Measurements from ENCODE around the gene DNAJC13. TPM values are rescaled to one million over a fixed set of nuclear protein-coding genes. Genes with fewer than 3 reads are reported as not detected.
"Not testable (repeated sequence)": the region's sequence is repeated elsewhere in the genome, so short reads cannot be mapped to it uniquely, and the experiment has no call there.

DNAJC13 gene
- total and polyA plus RNA-seq, 2 experiments from 2014 or later, result 17.8 to 51.1 TPM

GRCh38 chr3:132555306-132556035, 138.2 kb downstream of the DNAJC13 start:
- Histone ChIP-seq H3K27ac (no peak overlapping the region), H3K79me2 (ENCODE audit: insufficient read depth) (no peaks in the 10 kb centered on the region), H2AFZ (no peak overlapping the region), H3K9ac (no peak overlapping the region), H3K9me2 (ENCODE audit: insufficient read depth) (no peaks in the 10 kb centered on the region), H3K27me3 (replicated peaks; ENCODE audit: insufficient read depth) (no peaks in the 10 kb centered on the region), H3K4me1 (ENCODE audit: insufficient read depth) (peaks cover 6% of the 10 kb centered on the region), H3K9me3 (ENCODE audit: low read depth) (no peaks in the 10 kb centered on the region), H3K36me3 (ENCODE audit: low read depth) (no peaks in the 10 kb centered on the region), H3K4me3 (no peak overlapping the region), H3K4me2 (ENCODE audit: unreplicated experiment) (no peak overlapping the region), H3F3A (ENCODE audit: insufficient read depth) (peaks cover 4% of the 10 kb centered on the region), H4K20me1 (ENCODE audit: insufficient read depth) (no peaks in the 10 kb centered on the region)
- in situ Hi-C loops (cut with MboI), result no loop called here
- no peak for TF ChIP-seq EZH2 (IDR thresholded peaks at IDR 0.05; ENCODE audit: insufficient read depth, poor library complexity, severe bottlenecking)
- no peak for TF ChIP-seq EZH2phosphoT487 (IDR thresholded peaks at IDR 0.05; ENCODE audit: insufficient read depth, low read depth)
- no peak for DNase-seq
- WGBS, 2 experiments (ENCODE audit: low coverage in 1 of 2, low lambda C conversion rate in 2 of 2, missing lambda C conversion rate in 2 of 2), result 61 to 65% methylated on average over 5 of the region's 5 CpGs

DNA sequence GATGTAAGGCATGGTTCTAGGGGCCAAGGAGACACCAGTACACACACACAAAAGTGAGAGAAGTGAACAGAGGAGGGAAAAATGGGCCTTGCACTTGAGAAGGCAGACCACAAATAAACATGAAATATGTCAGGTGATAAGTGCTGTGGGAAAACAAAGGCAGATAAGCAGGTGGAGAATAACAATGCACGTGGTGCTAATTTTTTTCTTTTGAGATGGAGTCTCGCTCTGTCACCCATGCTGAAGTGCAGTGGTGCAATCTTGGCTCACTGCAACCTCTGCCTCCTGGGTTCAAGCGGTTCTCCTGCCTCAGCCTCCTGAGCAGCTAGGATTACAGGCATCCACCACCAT, 138.7 kb downstream of the DNAJC13 start:
- H3F3A ChIP-seq (ENCODE audit: insufficient read depth); H3K9me3 ChIP-seq (ENCODE audit: low read depth); H3K9me2 ChIP-seq (ENCODE audit: insufficient read depth); H3K27ac ChIP-seq; H3K9ac ChIP-seq; in situ Hi-C loops (cut with MboI); H3K4me1 ChIP-seq (ENCODE audit: insufficient read depth); H3K4me2 ChIP-seq (ENCODE audit: unreplicated experiment); DNase-seq; H3K36me3 ChIP-seq (ENCODE audit: low read depth); H4K20me1 ChIP-seq (ENCODE audit: insufficient read depth); H3K4me3 ChIP-seq; H3K79me2 ChIP-seq (ENCODE audit: insufficient read depth); H2AFZ ChIP-seq; H3K27me3 ChIP-seq (replicated peaks; ENCODE audit: insufficient read depth): not testable (repeated sequence)
- 90 to 99% methylated on average over 3 of the region's 3 CpGs for WGBS, 2 experiments (ENCODE audit: low coverage in 1 of 2, low lambda C conversion rate in 2 of 2, missing lambda C conversion rate in 2 of 2)

DNA sequence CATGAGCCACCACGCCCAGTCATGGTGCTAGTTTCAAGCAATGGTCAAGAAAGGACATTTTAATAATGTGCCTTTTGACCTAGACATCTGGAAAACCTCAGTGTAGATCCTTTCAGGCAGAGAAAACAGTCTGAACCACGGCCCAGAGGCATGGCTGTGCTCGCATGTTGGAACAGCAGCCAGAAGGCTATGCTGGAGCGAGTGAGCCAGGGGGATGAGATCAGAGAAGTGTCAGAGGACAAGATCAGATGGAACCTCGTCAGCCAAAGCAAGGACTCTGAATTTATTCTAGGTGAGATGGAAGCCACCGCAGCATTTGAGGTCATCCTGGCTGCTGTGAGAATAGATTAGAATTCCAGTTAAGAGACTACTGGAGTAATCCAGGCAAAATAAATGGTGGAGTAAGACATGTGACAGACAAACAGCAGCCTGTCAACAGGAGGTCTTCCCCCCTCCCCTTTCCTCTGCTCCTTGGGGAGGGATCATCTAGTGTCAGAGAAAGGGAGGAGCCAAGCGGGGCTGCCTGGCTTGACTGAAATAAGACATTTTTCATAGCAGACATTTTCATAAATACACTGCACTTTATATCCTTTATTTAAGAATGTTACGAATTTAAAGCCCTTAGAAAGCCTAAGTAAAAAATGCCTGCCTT, 139.3 kb downstream of the DNAJC13 start:
- no peaks in the 10 kb centered on the region for H3K36me3 ChIP-seq (ENCODE audit: low read depth)
- H3K9me2 ChIP-seq (ENCODE audit: insufficient read depth), result no peaks in the 10 kb centered on the region
- no peak overlapping the region for H2AFZ ChIP-seq
- no peak for TF ChIP-seq EZH2 (IDR thresholded peaks at IDR 0.05; ENCODE audit: insufficient read depth, poor library complexity, severe bottlenecking)
- TF ChIP-seq EZH2phosphoT487 (IDR thresholded peaks at IDR 0.05; ENCODE audit: insufficient read depth, low read depth), result no peak
- no peaks in the 10 kb centered on the region for H3K27me3 ChIP-seq (replicated peaks; ENCODE audit: insufficient read depth)
- no peaks in the 10 kb centered on the region for H3F3A ChIP-seq (ENCODE audit: insufficient read depth)
- in situ Hi-C loops (cut with MboI), result no loop called here
- no peak for DNase-seq
- no peak overlapping the region for H3K4me2 ChIP-seq (ENCODE audit: unreplicated experiment)
- no peaks in the 10 kb centered on the region for H3K4me1 ChIP-seq (ENCODE audit: insufficient read depth)
- WGBS, 2 experiments (ENCODE audit: low coverage in 1 of 2, low lambda C conversion rate in 2 of 2, missing lambda C conversion rate in 2 of 2), result 55 to 57% methylated on average over 8 of the region's 8 CpGs
- H3K9me3 ChIP-seq (ENCODE audit: low read depth), result no peaks in the 10 kb centered on the region
- no peak overlapping the region for H3K9ac ChIP-seq
- H3K79me2 ChIP-seq (ENCODE audit: insufficient read depth), result no peaks in the 10 kb centered on the region
- H3K27ac ChIP-seq, result no peak overlapping the region
- no peak overlapping the region for H3K4me3 ChIP-seq
- H4K20me1 ChIP-seq (ENCODE audit: insufficient read depth), result no peaks in the 10 kb centered on the region

GRCh38 chr3:132561003-132561402, 143.7 kb downstream of the DNAJC13 start:
- Histone ChIP-seq H3K4me1 (ENCODE audit: insufficient read depth) (peaks cover 10% of the 10 kb centered on the region), H3K79me2 (ENCODE audit: insufficient read depth) (no peaks in the 10 kb centered on the region), H2AFZ (no peak overlapping the region), H3K4me2 (ENCODE audit: unreplicated experiment) (no peak overlapping the region), H3K9ac (no peak overlapping the region), H3K36me3 (ENCODE audit: low read depth) (peaks cover 3% of the 10 kb centered on the region; the same call in 1 of the 2 replicates), H3K27me3 (replicated peaks; ENCODE audit: insufficient read depth) (no peaks in the 10 kb centered on the region), H3F3A (ENCODE audit: insufficient read depth) (no peaks in the 10 kb centered on the region), H3K27ac (no peak overlapping the region), H3K4me3 (no peak overlapping the region), H3K9me3 (ENCODE audit: low read depth) (no peaks in the 10 kb centered on the region), H3K9me2 (ENCODE audit: insufficient read depth) (no peaks in the 10 kb centered on the region), H4K20me1 (ENCODE audit: insufficient read depth) (no peaks in the 10 kb centered on the region)
- TF ChIP-seq EZH2 (IDR thresholded peaks at IDR 0.05; ENCODE audit: insufficient read depth, poor library complexity, severe bottlenecking), result no peak
- no peak for TF ChIP-seq EZH2phosphoT487 (IDR thresholded peaks at IDR 0.05; ENCODE audit: insufficient read depth, low read depth)
- no peak for DNase-seq
- 98 to 100% methylated on average over 4 of the region's 4 CpGs for WGBS, 2 experiments (ENCODE audit: low coverage in 1 of 2, low lambda C conversion rate in 2 of 2, missing lambda C conversion rate in 2 of 2)
- in situ Hi-C loops (cut with MboI), result no loop called here

Measured in GM23248 (cell line).